GM13976 (cell line): Measurements from ENCODE around the gene TSR1.

Experiments used
- DNase-seq: peaks from one replicate; pipeline ENCODE4 v3.0.0; 2012; ENCODE audit warnings: low spot score
- in situ Hi-C: fragments of 300-500 bp; cut with MboI; formaldehyde crosslinking; loops from one replicate; pipeline ENCODE4 v1.12.0; 2022; ENCODE audit warnings: low sequenced_read_pairs, mixed read lengths, inconsistent platforms; ENCODE audit not compliant: unreplicated experiment
- TF ChIP-seq, protein P1 (sequence below): IDR thresholded peaks from 2 replicates; pipeline ENCODE4 v1.5.1; 2012; ENCODE audit warnings: borderline replicate concordance, mild to moderate bottlenecking; ENCODE audit not compliant: insufficient read depth; ENCODE audit errors: extremely low read depth, missing control alignments, control extremely low read depth

Gene TSR1

DNA sequence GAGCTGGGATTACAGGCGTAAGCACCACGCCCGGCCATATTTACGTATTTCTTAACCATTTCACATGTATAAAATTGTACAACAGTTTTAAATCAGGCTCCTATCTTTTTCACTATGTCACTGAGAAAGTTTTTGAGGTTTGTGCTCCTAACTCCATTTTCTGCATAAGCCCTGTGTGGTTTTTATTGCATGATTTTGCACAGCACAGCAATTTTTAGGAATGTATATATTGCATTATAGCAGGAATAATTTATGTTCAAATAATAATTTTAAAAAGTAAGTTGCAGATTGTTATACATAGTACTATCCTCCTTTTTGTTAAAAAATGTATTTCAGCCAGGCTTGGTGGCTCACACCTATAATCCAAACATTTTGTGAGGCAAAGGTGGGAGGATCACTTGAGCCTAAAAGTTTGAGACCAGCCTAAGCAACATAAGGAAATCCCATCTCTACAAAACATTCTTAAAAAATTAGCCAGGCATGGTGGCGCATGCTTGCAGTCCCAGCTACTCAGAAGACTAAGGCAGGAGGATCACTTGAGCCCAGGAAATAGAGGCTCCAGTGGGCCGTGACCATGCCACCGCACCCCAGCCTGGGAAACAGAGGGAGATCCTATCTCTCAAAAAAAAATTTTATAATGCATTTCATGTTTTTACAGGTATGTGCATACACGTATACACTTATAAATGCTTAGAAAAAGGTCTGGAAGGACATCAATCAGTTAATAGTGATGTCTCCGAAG, 58.7 kb downstream of the TSR1 start:
- in situ Hi-C loops = loop anchor here (25.0 kb wide), 1 partner anchor 390 kb away; no protein-coding TSS in a partner anchor
- TF ChIP-seq, protein P1, sequence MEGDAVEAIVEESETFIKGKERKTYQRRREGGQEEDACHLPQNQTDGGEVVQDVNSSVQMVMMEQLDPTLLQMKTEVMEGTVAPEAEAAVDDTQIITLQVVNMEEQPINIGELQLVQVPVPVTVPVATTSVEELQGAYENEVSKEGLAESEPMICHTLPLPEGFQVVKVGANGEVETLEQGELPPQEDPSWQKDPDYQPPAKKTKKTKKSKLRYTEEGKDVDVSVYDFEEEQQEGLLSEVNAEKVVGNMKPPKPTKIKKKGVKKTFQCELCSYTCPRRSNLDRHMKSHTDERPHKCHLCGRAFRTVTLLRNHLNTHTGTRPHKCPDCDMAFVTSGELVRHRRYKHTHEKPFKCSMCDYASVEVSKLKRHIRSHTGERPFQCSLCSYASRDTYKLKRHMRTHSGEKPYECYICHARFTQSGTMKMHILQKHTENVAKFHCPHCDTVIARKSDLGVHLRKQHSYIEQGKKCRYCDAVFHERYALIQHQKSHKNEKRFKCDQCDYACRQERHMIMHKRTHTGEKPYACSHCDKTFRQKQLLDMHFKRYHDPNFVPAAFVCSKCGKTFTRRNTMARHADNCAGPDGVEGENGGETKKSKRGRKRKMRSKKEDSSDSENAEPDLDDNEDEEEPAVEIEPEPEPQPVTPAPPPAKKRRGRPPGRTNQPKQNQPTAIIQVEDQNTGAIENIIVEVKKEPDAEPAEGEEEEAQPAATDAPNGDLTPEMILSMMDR = no peak
- no peak for DNase-seq

- DNase-seq = no peak
- in situ Hi-C loops = loop anchor here (25.0 kb wide), 1 partner anchor 388 kb away; no protein-coding TSS in a partner anchor
- TF ChIP-seq, protein P1 = no peak
Measured at GRCh38 chr17:2275722-2276121, 60.5 kb downstream of the TSR1 start.

GRCh38 chr17:2274414-2274813, 61.8 kb downstream of the TSR1 start:
- in situ Hi-C loops = no loop called here
- no peak for DNase-seq
- TF ChIP-seq, protein P1 = no peak
